Stimulated activated naive B cell treated with anti-CD40 and anti-IgM and Interleukin-4, amounts not matched to agents 10 μg/mL and 1 μg/mL and 100 μg/mL, for 72 hours (primary cell): ENCODE measurements around the gene CAMKMT.

Experiments
- ATAC-seq, 2 donors: fragments of 150-1000 bp; cut with Tn5 transposase; replicated peaks; 2 replicates each; pipeline ENCODE4 v1.10.0; 2021; ENCODE audit warnings: moderate library complexity in 1 of 2
- DNase-seq: peaks from one replicate; pipeline ENCODE4 v3.0.0; 2021
- H3K27ac Mint-ChIP-seq: one replicate; pipeline ENCODE4 v1.8.0; 2022; ENCODE audit warnings: mild to moderate bottlenecking, mixed read lengths
- H3K27me3 Mint-ChIP-seq, 2 donors: one replicate each; pipeline ENCODE4 v1.8.0; 2022; ENCODE audit warnings: mixed read lengths in 2 of 2
- H3K36me3 Mint-ChIP-seq, 2 donors: one replicate each; pipeline ENCODE4 v1.8.0; 2022; ENCODE audit warnings: mixed read lengths in 2 of 2, mild to moderate bottlenecking in 1 of 2
- H3K4me1 Mint-ChIP-seq, 2 donors: one replicate each; pipeline ENCODE4 v1.8.0; 2022; ENCODE audit warnings: mixed read lengths in 2 of 2, mild to moderate bottlenecking in 1 of 2
- H3K4me3 Mint-ChIP-seq, 2 donors: one replicate each; pipeline ENCODE4 v1.8.0; 2022; ENCODE audit warnings: mild to moderate bottlenecking in 2 of 2, mixed read lengths in 2 of 2, moderate library complexity in 1 of 2
- H3K9me3 Mint-ChIP-seq, 2 donors: one replicate each; pipeline ENCODE4 v1.8.0; 2022; ENCODE audit warnings: mixed read lengths in 2 of 2, mild to moderate bottlenecking in 1 of 2

CAMKMT gene

DNA sequence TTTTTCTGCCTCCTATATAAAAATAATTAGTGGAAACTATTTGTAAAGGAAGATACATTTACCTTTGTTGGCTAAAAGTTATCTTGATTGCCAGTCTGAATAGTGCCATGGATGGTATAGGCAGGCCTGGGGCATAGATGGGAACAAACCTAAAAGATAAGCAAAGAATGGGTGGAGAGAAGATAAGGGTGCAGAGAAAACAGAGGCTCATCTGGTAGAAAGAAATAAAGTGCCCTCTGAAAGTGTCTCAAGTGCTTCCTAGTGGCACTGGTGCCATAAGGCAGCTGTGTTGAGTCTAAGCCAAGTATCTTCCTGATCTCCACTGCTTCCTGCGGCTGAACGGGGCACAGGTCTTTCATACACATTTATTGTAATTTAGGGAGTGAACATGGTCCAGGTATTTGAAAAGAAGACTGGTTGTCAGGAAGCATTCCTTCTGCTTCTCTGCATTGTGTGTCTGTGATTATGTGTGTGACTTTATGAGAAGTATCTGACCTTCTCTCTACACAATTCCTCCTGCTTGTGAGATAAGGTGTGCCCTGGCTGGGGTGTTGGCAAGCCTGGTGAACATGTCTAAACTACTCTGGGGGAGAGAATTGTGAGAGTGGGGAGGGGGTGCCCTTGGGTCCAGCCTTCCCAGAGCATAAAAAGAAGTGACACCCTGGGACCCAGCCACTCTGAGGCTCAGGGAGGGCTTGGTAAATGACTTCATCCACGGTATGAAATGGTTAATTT, 280.5 kb downstream of the CAMKMT start:
- Mint-ChIP-seq H3K27ac (no peak overlapping the region), H3K27me3 (no peaks in the 10 kb centered on the region), H3K4me3 (no peak overlapping the region), H3K36me3 (peaks cover 0 to 2% of the 10 kb centered on the region in 2 donors), H3K9me3 (no peaks in the 10 kb centered on the region), H3K4me1 (peaks cover 0 to 9% of the 10 kb centered on the region in 2 donors)
- DNase-seq, result no peak
- no peak for ATAC-seq

DNA sequence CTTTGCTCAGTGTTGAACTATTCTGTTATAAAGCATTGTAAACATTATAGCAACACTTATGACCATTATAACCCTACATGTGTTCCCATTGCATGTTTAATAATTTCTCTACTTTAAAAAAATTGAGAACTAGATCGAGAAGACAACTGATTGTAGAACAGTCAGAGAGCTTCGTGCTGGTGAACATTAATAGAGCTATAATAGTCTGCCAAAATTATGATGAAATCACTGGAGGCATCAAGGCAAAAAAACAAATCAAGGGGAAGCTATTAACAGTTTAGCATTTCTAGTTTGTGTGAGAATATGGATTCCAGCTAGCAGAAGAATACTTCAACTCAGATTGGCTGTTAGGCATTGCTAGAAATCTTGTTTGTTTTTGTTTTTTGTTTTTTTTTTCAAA, 284.2 kb downstream of the CAMKMT start:
- Mint-ChIP-seq H3K4me1 (peaks cover 0 to 10% of the 10 kb centered on the region in 2 donors), H3K27me3 (no peaks in the 10 kb centered on the region)
- ATAC-seq, result no peak

DNA sequence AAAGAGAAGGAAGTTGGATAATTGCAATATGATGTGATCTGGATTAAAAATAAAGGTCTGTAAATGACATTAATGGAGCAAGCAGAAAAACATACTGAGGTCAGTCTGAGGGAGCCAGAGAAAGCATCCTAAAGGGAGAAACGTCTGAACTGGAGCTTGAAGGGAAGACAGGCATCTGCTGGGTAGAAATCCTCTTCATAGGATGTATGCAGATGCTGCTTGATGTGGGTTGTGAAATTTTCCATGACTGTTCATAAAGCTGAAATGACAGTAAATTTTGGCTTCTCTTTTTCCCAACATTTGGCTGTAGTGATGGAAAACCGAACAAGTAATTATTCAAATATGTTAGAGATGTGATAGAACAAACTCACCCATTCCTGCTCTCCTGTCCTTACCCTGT, 287.6 kb downstream of the CAMKMT start:
- Mint-ChIP-seq H3K4me1 (peaks cover 2 to 10% of the 10 kb centered on the region in 2 donors), H3K27me3 (no peaks in the 10 kb centered on the region), H3K4me3 (no peak overlapping the region), H3K27ac (no peak overlapping the region), H3K9me3 (no peaks in the 10 kb centered on the region), H3K36me3 (peaks cover 0 to 4% of the 10 kb centered on the region in 2 donors)
- ATAC-seq (no peak), DNase-seq (no peak)

More for the DNA sequence above, 284.2 kb downstream of the CAMKMT start:
- DNase-seq, result no peak
- H3K9me3 Mint-ChIP-seq, result no peaks in the 10 kb centered on the region
- no peak overlapping the region for H3K4me3 Mint-ChIP-seq
- H3K27ac Mint-ChIP-seq, result no peak overlapping the region
- peaks cover 0 to 4% of the 10 kb centered on the region in 2 donors for H3K36me3 Mint-ChIP-seq

DNA sequence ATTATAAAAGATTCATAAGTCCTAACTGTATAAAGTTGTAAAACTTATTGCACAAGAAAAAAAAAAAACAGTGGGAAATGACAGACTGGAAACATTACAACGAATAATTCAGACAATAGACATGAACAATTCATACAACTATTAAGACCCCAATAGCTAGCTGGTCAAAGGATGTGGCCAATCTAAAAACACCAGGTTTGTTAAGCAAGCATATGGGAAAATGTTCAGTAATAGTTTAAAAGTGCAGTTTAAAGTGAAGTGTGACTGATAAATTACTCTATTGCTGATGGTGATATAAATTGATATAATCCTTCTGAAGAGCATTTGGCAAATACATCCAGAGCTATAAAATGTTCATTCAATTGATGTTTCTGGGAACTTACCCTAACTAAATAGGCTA, 289.0 kb downstream of the CAMKMT start:
- H3K4me1 Mint-ChIP-seq, result peaks cover 2 to 10% of the 10 kb centered on the region in 2 donors
- no peaks in the 10 kb centered on the region for H3K9me3 Mint-ChIP-seq
- H3K27ac Mint-ChIP-seq, result no peak overlapping the region
- no peaks in the 10 kb centered on the region for H3K27me3 Mint-ChIP-seq
- ATAC-seq, result no peak
- peaks cover 0 to 4% of the 10 kb centered on the region in 2 donors for H3K36me3 Mint-ChIP-seq
- H3K4me3 Mint-ChIP-seq, result no peak overlapping the region
- DNase-seq, result no peak

DNA sequence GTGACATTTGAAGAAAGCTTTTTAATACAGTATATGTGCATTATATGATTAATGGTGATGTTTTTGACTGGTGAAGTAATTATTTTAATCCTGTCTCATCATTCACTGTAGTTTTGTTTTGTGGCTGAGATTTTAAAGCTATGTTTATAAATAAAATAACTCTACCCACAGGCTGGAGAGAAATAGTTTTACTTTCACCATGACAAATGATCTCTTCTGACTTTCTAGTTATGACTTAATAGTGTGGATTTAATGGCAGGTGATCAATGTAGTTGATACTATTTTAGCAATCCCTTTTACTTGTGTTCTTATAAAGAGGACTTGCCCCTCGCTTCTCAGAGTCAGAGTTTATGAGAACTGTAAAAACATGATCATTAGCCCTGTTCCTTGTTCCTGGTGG, 290.2 kb downstream of the CAMKMT start:
- no peak overlapping the region for H3K27ac Mint-ChIP-seq
- no peaks in the 10 kb centered on the region for H3K27me3 Mint-ChIP-seq
- peaks cover 0 to 4% of the 10 kb centered on the region in 2 donors for H3K36me3 Mint-ChIP-seq
- DNase-seq (no peak), ATAC-seq (no peak)
- no peak overlapping the region for H3K4me3 Mint-ChIP-seq
- H3K9me3 Mint-ChIP-seq, result no peaks in the 10 kb centered on the region
- H3K4me1 Mint-ChIP-seq, result peaks cover 2 to 4% of the 10 kb centered on the region in 2 donors

DNA sequence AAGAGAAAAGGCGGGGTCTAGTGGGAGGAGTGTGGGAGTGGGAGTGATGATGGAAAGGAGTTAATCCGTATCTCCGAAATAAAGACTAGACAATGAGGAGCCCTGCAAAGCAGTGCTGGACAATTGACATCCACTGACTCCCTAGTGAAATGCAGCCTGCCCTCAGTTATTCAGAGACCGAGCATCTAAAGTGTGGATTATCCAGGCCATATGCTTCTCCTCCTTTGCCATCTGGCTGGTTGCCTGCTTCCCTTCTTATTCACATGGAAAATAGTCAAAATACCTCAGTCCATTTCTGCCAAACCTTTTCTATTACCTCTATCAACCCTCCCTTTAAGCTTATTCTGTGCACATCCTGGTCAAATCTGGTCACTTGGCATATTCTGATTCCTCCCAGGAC, 291.0 kb downstream of the CAMKMT start:
- Mint-ChIP-seq H3K4me3 (no peak overlapping the region), H3K9me3 (no peaks in the 10 kb centered on the region), H3K4me1 (peaks cover 0 to 2% of the 10 kb centered on the region in 2 donors), H3K27me3 (no peaks in the 10 kb centered on the region), H3K27ac (no peak overlapping the region), H3K36me3 (no peaks in the 10 kb centered on the region)
- DNase-seq (no peak), ATAC-seq (no peak)

DNA sequence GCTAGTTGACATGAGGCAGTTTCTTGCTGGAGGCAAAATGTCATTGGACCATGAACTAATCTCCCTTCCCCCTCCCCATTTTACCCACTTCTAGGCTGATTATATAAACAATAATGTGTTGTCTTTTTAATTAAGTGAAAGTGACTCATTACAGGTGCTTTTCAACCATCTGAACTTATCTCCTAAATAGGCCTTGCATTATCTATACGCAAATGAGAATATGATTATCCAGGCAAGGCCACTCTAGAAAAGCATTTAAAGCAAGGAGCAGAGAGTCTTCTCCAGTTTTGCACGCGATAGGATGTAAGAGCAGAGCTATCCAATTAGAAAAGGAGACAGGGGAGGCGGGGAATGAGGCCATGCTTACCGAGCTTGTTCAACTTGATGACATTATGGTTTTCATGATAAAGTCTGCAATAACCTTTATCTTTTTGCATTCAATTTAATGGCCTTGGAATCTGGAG, 293.7 kb downstream of the CAMKMT start:
- Mint-ChIP-seq H3K9me3 (no peaks in the 10 kb centered on the region), H3K4me1 (peaks cover 0 to 2% of the 10 kb centered on the region in 2 donors), H3K27ac (no peak overlapping the region), H3K36me3 (peaks cover 0 to 6% of the 10 kb centered on the region in 2 donors), H3K4me3 (no peak overlapping the region), H3K27me3 (no peaks in the 10 kb centered on the region)
- no peak for DNase-seq
- ATAC-seq, result no peak

DNA sequence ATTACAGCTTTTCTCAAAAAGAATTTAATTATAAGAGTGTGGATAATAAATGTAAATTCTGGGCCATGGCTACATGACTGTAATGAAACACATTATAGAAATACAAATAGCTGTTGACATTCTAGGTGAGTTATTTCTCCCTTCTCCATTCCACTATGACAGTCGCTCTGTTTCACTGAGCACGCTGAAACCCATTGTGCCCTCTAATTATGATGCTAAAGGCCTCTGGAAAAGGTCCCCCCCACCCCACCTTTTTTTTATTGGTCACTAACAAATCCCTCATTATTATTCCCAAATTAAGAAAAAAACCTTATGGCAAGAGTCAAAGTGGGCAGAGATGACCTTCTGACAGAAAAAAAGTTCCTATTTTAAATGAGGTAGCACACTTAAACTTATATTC, 294.7 kb downstream of the CAMKMT start:
- ATAC-seq, result no peak
- H3K4me1 Mint-ChIP-seq, result peaks cover 0 to 2% of the 10 kb centered on the region in 2 donors
- no peak overlapping the region for H3K27ac Mint-ChIP-seq
- no peaks in the 10 kb centered on the region for H3K9me3 Mint-ChIP-seq
- no peaks in the 10 kb centered on the region for H3K27me3 Mint-ChIP-seq
- no peak for DNase-seq
- H3K4me3 Mint-ChIP-seq, result no peak overlapping the region
- peaks cover 0 to 6% of the 10 kb centered on the region in 2 donors for H3K36me3 Mint-ChIP-seq

DNA sequence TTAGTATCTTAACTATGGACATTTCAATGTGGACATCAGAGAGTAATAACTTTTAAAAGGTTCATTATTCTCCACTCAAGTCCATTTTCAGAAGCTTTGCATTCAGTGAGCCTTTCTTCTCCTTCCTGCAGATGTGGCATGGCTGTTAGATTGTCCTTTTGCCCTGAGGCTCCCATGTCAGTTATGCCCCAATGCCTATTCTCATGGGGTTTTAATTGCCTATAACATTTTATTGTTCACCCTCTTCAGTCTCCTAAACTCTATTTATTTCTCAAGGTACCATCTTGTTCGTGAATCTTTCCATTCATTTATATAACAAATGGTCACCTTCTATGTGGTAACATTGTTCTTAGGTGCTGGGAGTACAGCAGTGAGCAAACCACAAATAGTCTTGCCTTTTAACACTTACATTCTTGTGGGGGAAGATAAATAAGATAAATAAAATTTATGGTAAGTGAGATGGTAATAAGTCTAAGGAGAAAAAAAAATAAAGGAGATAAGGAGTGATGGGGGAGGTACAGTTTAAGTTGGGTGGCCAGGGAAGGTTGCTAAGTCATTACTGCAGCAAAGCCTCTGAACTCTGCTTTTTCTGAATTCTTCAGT, 301.8 kb downstream of the CAMKMT start:
- H3K4me1 Mint-ChIP-seq, result peaks cover 4 to 6% of the 10 kb centered on the region in 2 donors
- ATAC-seq, result no peak
- H3K27ac Mint-ChIP-seq, result no peak overlapping the region
- H3K36me3 Mint-ChIP-seq, result peaks cover 0 to 5% of the 10 kb centered on the region in 2 donors
- no peak for DNase-seq
- H3K4me3 Mint-ChIP-seq, result no peak overlapping the region
- no peaks in the 10 kb centered on the region for H3K9me3 Mint-ChIP-seq
- H3K27me3 Mint-ChIP-seq, result no peaks in the 10 kb centered on the region

DNA sequence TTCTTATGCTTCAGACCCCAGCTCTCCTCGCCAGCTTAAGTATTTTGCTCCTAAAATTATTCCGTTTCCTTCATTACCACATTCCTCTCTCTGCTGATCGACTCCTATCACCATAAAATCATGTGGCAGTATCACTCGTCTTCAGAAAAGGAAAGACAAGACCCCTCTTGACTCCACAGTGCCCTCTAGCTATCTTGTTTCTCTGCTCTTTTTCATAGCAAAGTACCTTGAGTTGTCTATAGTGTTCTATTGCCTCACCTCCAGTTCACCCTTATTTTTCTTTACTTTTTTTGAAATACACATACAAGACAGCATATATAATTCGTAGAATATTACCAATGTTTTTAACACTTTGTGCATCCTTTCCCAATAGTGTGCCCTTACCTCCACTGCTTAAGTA, 306.6 kb downstream of the CAMKMT start:
- Mint-ChIP-seq H3K4me3 (no peak overlapping the region), H3K4me1 (peaks cover 5 to 18% of the 10 kb centered on the region in 2 donors), H3K36me3 (peaks cover 2 to 6% of the 10 kb centered on the region in 2 donors), H3K27ac (no peak overlapping the region), H3K9me3 (no peaks in the 10 kb centered on the region), H3K27me3 (no peaks in the 10 kb centered on the region)
- ATAC-seq (no peak), DNase-seq (no peak)

DNA sequence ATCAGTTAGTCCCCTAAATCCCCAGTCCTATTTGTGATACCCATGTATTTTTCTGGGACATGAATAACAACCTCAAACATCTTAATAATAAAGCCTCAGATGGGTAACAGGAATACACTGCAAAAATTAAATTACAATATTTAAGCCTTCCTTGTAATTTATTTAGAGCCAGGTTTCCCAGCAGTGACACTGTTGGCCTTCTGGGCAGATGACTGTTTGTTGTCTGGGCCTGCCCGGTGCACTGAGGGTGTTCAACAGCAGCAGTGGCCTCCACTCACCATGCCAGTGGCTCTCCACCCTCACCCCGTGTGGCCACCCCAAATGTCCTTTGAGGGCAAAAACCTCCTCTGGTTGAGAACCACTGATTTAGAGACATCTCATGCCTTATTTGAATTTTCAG, 309.5 kb downstream of the CAMKMT start:
- Mint-ChIP-seq H3K9me3 (no peaks in the 10 kb centered on the region), H3K36me3 (peaks cover 2 to 6% of the 10 kb centered on the region in 2 donors), H3K27me3 (no peaks in the 10 kb centered on the region), H3K4me1 (peaks cover 10 to 22% of the 10 kb centered on the region in 2 donors), H3K4me3 (no peak overlapping the region), H3K27ac (no peak overlapping the region)
- DNase-seq (no peak), ATAC-seq (no peak)

DNA sequence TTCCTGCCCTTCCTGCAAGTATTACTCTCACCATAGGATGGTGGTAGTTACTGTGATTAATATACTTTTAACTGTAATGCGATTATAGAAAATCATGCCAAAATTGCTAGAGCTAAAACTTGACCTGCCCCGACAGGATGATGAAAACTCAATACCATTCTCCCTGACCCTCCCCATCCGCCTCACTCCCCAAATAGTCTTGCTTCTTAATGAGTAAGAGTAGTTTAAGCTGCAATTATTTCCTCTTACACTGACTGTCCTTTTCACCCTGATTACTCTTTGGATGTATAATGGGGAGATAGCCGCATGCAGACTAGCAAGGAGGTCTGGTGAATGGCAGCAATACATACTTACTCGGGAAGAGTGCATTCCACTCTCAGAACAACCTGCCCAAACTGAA, 310.2 kb downstream of the CAMKMT start:
- DNase-seq, result no peak
- Mint-ChIP-seq H3K4me3 (no peak overlapping the region), H3K27ac (no peak overlapping the region), H3K27me3 (no peaks in the 10 kb centered on the region), H3K9me3 (no peaks in the 10 kb centered on the region), H3K4me1 (peaks cover 10 to 22% of the 10 kb centered on the region in 2 donors), H3K36me3 (peaks cover 4 to 6% of the 10 kb centered on the region in 2 donors)
- no peak for ATAC-seq

DNA sequence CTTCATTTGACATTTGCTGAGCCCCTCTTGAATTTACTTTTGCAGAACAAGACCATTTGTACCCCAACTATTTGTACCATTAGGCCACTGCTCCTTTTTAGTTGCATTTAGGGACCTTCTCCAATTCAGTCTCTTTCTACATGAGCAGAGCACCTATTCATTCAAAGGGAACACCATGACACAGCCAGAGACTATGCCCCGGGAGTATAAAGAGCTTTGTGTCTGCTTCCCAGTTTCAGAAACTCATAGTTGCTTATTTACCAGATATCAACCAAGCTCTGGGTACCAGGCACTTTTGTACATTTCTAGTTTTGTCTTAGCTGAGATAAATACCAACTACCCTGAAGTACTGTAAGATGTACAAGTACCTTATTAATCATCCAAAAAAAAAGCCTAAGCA, 310.7 kb downstream of the CAMKMT start:
- H3K4me3 Mint-ChIP-seq, result no peak overlapping the region
- ATAC-seq (no peak), DNase-seq (no peak)
- H3K27ac Mint-ChIP-seq, result no peak overlapping the region
- H3K36me3 Mint-ChIP-seq, result peaks cover 4 to 6% of the 10 kb centered on the region in 2 donors
- H3K4me1 Mint-ChIP-seq, result peaks cover 10 to 22% of the 10 kb centered on the region in 2 donors
- no peaks in the 10 kb centered on the region for H3K27me3 Mint-ChIP-seq
- H3K9me3 Mint-ChIP-seq, result no peaks in the 10 kb centered on the region

DNA sequence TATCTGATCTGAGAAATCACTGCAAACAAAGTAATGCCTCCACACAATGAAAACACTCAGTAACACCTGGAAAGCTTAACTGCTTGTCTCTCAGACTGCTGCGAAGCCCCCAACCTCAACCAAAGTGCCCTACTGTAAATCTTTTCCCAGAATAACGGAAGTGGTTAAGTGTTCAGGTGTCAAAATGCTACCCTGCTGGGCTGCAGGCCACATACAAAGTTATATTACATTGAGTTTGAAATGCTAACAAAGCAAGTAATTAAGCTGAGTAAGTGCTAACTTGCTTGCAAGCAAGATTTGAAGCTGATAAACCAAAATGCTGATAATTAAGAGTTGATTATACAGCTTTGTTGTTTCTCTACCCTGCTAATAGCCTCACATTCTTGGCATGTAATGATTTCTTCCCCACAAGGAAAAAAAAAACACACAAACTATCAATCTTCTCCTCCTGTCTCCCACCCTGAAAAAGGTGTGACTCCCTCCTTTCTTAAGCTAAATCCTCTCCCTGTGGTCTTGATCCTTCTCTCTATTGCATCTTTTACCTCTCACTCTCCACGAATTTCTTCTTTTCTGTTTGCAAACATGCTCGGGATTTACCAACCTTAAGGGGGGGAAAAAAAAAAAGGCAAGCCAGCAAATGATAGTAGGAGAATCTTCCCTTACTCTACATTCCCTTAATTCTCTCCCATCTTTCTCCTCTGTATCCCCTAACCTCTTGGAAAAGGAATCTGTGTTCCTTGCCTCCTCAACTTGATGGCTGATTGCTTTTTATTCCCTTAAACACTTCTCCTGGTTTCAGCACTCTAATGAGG, 312.9 kb downstream of the CAMKMT start:
- H3K27me3 Mint-ChIP-seq, result no peaks in the 10 kb centered on the region
- peaks cover 8 to 20% of the 10 kb centered on the region in 2 donors for H3K4me1 Mint-ChIP-seq
- DNase-seq (no peak), ATAC-seq (peak in 1 of 2 donors; percentile 33)
- no peak overlapping the region for H3K4me3 Mint-ChIP-seq
- no peaks in the 10 kb centered on the region for H3K9me3 Mint-ChIP-seq
- H3K27ac Mint-ChIP-seq, result no peak overlapping the region
- H3K36me3 Mint-ChIP-seq, result peaks cover 6 to 7% of the 10 kb centered on the region in 2 donors
